GM21423 (cell line): ENCODE results near the gene FAM9C.
A peak's percentile ranks its signal among the peaks of the same experiment; 100 is the strongest.
"Not testable (repeated sequence)": the region's sequence is repeated elsewhere in the genome, so short reads cannot be mapped to it uniquely, and the experiment has no call there.

Experiments
- ATAC-seq: cut with Tn5 transposase; IDR thresholded peaks from one replicate; pipeline ENCODE4 v1.9.1; 2021; ENCODE audit warnings: mild to moderate bottlenecking, moderate library complexity; ENCODE audit not compliant: unreplicated experiment

Gene FAM9C

DNA sequence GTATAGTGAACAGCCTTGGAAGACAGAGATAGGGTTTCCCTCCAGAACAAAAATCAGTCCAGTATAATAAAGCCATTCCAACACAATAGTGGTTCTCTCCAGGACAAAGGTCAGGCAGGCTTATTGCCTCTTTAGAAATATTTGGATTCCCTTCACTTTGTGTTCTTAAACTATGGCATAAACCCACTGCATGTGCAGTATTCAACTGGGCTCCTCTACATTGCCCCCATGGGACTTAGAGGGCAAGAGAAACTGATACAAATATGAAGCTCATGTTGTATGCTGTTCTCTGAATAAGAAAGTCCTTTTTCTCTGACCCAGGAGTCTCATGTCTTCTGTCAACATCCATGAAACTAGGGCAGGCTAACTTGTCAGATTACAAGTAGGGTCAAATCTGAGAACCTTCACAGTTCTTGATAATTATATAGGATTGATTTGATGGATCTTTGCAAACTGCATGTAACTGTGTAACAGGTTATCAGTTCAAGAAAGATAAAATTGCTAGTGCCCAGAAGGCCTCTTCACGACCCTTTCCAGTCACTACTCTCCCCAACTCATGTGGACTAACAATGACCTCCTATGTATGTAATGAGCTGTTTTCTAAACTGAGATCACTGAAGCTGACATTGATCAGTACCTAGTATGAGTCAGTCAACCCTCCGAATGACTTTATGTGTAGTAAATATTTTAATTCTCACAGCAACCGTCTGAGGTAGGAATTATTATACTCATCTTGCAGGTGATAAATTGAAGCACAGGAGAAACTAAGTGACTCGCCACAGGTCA is 31.9 kb upstream of the FAM9C start:
- ATAC-seq: peak; percentile 34

- ATAC-seq: peak; percentile 78
Observed at GRCh38 chrX:13074297-13075262, 30.2 kb upstream of the FAM9C start.

DNA sequence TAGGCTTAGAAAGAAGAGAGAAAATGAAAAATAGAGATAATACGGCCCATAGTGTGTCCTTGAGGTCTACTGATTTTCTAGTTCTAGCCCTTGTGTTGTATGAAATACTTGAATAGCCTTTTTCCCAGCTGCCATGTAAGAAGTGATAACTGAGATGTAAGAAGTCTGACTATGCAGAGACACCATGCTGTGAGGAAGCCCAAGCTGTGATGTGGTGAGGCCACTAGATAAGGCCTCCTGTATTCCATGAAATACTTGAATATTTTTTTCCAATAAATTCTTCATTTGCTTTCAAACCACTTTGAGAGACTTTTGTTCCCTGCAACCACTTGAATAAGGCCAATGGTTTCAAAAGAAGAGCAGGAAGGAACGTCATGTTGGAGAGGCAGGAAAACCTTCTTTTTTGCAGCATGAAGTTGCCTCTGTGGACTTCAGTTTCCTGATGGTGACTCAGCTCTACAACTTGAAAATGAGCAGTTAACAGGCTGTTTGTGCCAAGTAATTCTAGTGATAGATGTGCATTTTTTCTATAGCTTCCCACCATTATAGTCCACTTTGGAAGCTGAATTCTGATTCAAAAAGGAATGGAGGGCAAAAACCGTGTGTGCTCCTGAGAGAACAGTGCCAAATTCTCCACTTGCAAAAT is 25.5 kb upstream of the FAM9C start:
- no peak for ATAC-seq

- ATAC-seq: no peak
Observed at GRCh38 chrX:13068651-13069050, 24.2 kb upstream of the FAM9C start.

GRCh38 chrX:13067773-13068172 is 23.4 kb upstream of the FAM9C start:
- ATAC-seq: no peak

DNA sequence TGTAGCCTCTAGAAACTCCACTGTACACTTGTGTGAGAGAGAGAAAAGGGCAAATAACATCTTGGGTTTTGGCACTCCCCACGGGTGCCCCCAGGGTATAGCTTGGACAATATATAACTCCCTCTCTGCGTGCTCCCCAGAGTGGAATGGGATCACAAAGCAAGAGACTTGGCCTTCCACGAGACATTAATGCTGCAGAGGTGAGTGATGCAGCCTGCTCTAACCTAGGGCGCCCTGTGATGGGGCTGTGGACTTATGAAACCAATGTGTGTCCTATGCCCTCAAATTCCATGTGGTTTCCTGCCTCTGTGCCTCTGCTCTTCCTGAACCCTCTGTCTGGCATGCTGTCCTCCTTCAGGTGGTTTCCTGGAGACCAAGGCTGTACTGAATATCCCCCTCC is 22.0 kb upstream of the FAM9C start:
- no peak for ATAC-seq

- no peak for ATAC-seq
Observed at GRCh38 chrX:13064599-13065143, 20.3 kb upstream of the FAM9C start.

- not testable (repeated sequence) for ATAC-seq
Observed at GRCh38 chrX:13063124-13063523, 18.7 kb upstream of the FAM9C start.

- ATAC-seq: not testable (repeated sequence)
Observed at GRCh38 chrX:13062331-13062730, 17.9 kb upstream of the FAM9C start.

DNA sequence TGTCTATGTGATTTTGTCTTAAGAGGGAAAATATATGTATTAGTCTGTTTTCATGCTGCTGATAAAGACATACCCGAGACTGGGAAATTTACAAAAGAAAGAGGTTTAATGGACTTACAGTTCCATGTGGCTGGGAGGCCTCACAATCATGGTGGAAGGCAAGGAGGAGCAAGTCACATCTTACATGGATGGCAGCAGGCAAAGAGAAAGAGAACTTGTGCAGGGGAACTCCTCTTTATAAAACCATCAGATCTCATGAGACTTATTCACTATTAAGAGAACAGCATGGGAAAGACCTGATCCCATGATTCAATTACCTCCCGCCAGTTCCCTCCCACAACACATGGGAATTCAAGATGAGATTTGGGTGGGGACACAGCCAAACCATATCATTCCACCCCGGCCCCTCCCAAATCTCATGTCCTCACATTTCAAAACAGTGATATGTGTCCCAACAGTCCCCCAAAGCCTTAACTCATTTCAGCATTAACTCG is 16.8 kb upstream of the FAM9C start:
- ATAC-seq: not testable (repeated sequence)

- no peak for ATAC-seq
Observed at GRCh38 chrX:13059637-13060499, 15.4 kb upstream of the FAM9C start.

DNA sequence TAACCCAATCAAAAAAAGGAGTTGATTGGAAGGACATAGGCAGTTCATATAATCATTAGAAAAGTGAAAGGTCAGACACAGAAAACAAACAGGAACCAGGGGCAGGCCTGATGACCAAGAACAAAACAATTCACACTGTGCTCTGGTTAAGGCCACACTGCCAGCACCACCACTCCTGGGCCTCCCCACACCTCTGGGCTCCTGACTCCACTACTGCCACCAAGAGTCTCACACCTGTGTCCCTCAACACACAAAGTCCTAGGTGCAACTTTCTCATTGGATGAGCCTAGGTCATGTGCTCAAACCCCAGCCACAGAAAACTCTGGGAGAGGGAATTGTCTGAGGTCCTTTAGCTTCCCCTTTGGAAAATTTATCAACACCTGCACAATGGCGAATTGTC is 11.1 kb upstream of the FAM9C start:
- peak; percentile 62 for ATAC-seq

- no peak for ATAC-seq
Observed at GRCh38 chrX:13053171-13053570, 8.8 kb upstream of the FAM9C start.

DNA sequence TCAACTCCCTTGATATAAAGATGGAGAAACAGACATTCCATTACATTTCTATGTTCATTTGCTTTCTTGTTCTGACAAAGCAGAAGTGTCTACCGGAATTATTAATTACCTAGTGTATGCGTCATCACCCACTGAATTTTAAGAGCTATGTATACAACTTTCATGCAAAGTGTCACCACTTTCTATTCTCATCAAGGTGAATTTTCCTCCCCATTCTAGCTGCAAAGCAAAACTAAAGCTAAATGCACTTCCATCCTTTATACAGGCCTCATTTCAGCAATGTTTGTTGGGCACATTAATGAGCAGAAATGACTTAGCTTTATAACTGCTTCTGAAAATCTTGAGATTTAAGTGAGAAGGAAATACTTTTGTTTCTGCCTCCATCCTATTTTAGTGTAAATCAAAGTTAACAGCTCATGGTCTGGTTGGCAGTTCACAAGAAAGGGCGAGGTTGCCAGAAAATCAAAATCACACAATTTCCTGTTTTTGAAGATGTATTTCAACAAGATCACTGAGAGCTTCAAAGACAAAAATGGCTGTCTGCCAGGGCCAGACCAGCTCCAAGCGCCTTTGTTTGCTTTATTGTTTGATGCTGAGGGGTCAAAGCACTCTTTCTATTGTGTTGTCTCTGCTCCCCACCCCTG is 7.2 kb upstream of the FAM9C start:
- peak; percentile 69 for ATAC-seq

DNA sequence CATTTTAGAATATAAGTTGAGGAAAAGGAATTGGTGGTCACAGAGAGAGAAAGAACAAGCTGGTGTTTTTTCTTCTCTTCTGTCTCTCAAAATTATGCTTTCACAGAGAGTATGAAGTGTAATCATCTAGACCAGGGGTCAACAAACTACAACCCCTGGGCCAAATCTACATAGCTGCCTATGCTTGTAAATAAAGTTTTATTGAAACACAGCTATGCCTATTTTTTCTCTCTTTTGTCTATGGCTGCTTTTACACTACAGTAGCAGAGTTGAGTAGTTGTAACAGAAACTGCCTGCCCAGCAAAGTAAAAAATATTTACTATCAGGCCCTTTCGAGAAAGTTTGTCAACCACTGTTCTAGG is 6.7 kb upstream of the FAM9C start:
- ATAC-seq: no peak

DNA sequence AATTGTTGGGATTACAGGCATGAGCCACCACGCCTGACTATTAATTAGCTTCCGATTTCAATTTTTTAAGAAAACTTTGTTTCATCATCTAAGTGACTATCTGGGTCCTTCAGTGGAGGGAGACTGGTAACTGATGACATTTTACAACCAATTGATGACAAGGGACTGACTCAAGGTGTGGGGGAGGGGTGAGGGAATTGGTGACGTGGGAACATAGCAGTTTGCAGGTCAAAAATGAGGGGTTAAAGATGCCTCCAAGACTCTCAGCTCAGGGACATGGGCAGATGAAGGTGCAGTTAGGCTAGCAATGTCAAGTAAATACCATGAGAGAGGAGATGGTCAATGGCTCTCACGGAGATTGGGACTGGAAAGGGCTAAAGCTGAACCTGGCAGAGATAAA is 5.7 kb upstream of the FAM9C start:
- no peak for ATAC-seq

DNA sequence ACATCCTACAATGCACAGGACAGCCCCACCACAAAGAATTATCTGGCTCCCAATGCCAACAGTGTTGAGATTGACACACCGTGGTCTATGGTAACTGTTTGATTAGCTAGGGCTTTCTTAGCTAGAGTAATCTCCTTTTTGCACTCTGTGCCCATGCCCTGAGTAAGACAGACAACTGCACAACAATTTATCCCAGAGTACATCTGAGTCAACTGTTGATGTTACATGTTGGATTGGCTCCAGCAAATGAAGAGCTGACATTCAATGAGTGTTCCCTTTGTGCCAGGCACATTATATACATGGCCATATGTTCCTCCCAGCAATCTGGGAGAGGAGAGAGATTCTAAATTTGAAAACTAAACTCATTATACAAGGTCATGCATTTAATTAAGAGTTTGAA is 3.9 kb upstream of the FAM9C start:
- ATAC-seq: no peak

DNA sequence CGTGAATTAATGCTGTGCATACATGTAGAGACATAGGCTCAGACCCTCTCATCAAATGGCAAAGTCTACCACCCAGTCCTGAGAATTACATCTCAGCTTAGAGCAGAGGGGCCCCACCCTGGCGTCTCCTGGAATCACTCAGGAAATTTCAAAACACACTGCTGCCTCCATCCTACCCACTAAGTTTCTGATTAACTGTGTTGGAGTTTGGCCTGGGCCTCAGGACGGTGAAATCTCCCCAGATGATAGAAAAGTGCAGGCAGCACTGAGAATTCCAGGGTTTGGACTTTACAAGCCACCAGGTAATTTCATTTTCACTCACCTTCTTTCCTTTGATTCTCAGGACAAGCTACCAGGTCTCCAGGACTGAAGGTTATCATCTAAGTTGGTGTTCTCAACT is 3.3 kb upstream of the FAM9C start:
- no peak for ATAC-seq

DNA sequence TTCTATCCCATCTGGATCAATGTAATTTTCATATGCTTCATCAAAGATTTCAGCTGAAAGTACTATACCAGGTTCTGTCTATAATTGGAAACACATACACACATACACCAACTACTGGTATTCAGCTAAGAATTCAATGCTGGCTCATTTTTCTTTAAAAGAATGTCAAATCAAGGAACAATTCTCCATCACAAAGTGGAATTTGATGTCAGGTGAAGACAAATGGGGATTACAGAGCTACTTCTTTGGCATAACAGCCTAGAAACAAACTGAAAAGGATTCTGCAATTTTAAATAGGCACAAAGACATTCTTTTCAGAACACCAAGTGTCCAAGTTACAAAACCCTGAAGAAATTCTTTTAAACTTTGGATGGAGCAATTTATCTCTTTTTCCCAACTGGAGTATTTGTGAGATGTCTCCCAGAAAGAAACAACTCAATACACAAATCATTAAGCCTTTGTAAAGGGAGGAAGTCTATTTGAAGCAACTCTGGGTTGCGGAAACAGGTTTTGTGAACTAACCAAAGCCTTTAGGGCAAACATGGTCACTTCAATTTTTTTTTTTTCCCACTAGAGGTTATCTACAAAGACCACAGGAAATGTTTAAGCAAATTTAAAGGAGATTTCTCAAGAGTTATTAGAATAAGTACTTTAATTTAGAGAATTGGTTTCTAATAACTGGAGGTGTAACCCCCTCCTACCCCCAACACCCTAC is 1.9 kb upstream of the FAM9C start:
- ATAC-seq: no peak
